Bronchial epithelial cell (primary cell): Measurements from ENCODE around the gene YIPF6. TPM values are rescaled to one million over a fixed set of nuclear protein-coding genes. Genes with fewer than 3 reads are reported as not detected.
A peak's percentile ranks its signal among the peaks of the same experiment; 100 is the strongest.
"Not testable (repeated sequence)": the region's sequence is repeated elsewhere in the genome, so short reads cannot be mapped to it uniquely, and the experiment has no call there.

Source experiments
- DNase-seq: peaks from one replicate; pipeline ENCODE4 v3.0.0-alpha.2; 2010; ENCODE audit warnings: low read depth
- FAIRE-seq: peaks from 2 replicates; lab custom pipeline; 2011; peaks lifted over from hg19 to GRCh38; lab: Jason Lieb, UNC
- H3K27me3 ChIP-seq: 2 replicates; pipeline ENCODE4 v1.5.1; 2011; ENCODE audit warnings: low read length; ENCODE audit not compliant: control insufficient read depth, insufficient read depth
- H3K36me3 ChIP-seq: 2 replicates; pipeline ENCODE4 v1.5.1; 2011; ENCODE audit warnings: low read length; ENCODE audit not compliant: control insufficient read depth, insufficient read depth
- H3K4me3 ChIP-seq: 2 replicates; pipeline ENCODE4 v1.5.1; 2011; ENCODE audit warnings: mild to moderate bottlenecking, low read depth, low read length, control low read depth
- CTCF ChIP-seq: IDR thresholded peaks from 2 replicates; pipeline ENCODE4 v1.5.1; 2011; ENCODE audit warnings: mild to moderate bottlenecking, moderate library complexity, low read length, control low read depth, inconsistent platforms; ENCODE audit not compliant: insufficient read depth, severe bottlenecking
- total RNA-seq: library from RNA; depleted of rRNA; stranded (reverse); fragments of >200 nt; gene quantifications from 2 replicates; pipeline ENCODE4 v1.2.1, GENCODE V29; 2014

The YIPF6 gene
- total RNA-seq, 1 donor from 2014 or later: 37.1 TPM

- DNase-seq (no peak), FAIRE-seq (no peak)
- Histone ChIP-seq H3K27me3 (no peaks in the 10 kb centered on the region), H3K36me3 (no peaks in the 10 kb centered on the region), H3K4me3 (no peak overlapping the region)
- no peak for TF ChIP-seq CTCF
Observed at GRCh38 chrX:68487254-68487653, 11.6 kb upstream of the YIPF6 start.

GRCh38 chrX:68487924-68488323 is 10.9 kb upstream of the YIPF6 start:
- H3K27me3 ChIP-seq: no peaks in the 10 kb centered on the region
- TF ChIP-seq CTCF: no peak
- FAIRE-seq (no peak), DNase-seq (no peak)
- no peak overlapping the region for H3K4me3 ChIP-seq
- H3K36me3 ChIP-seq: no peaks in the 10 kb centered on the region

- no peak overlapping the region for H3K4me3 ChIP-seq
- H3K27me3 ChIP-seq: no peaks in the 10 kb centered on the region
- DNase-seq: no peak
- no peaks in the 10 kb centered on the region for H3K36me3 ChIP-seq
- no peak for FAIRE-seq
- TF ChIP-seq CTCF: no peak
Observed at GRCh38 chrX:68488657-68489056, 10.2 kb upstream of the YIPF6 start.

- no peak for FAIRE-seq
Observed at GRCh38 chrX:68490644-68491043, 8.2 kb upstream of the YIPF6 start.

GRCh38 chrX:68492583-68492982 is 6.3 kb upstream of the YIPF6 start:
- Histone ChIP-seq H3K27me3 (no peaks in the 10 kb centered on the region), H3K36me3 (no peaks in the 10 kb centered on the region), H3K4me3 (no peak overlapping the region)
- no peak for TF ChIP-seq CTCF
- no peak for FAIRE-seq
- DNase-seq: no peak

More at GRCh38 chrX:68490644-68491043, 8.2 kb upstream of the YIPF6 start:
- no peak overlapping the region for H3K4me3 ChIP-seq
- H3K36me3 ChIP-seq: no peaks in the 10 kb centered on the region
- H3K27me3 ChIP-seq: no peaks in the 10 kb centered on the region
- DNase-seq: peak; percentile 38
- TF ChIP-seq CTCF: peak; percentile 46

GRCh38 chrX:68493776-68494175 is 5.1 kb upstream of the YIPF6 start:
- not testable (repeated sequence) for H3K27me3 ChIP-seq, H3K36me3 ChIP-seq, H3K4me3 ChIP-seq, DNase-seq, FAIRE-seq
